ENCODE measurements around the gene TIMM50.
"Not testable (repeated sequence)": the region's sequence is repeated elsewhere in the genome, so short reads cannot be mapped to it uniquely, and the experiment has no call there.

TIMM50 gene

GRCh38 chr19:39469567-39469966, 11.1 kb upstream of the TIMM50 start:
- no peak for DNase-seq (ENCODE audit: low read depth)

- DNase-seq (ENCODE audit: low read depth) = no peak
These were observed 9.8 kb upstream of the TIMM50 start for GRCh38 chr19:39470724-39471339.

- DNase-seq (ENCODE audit: low read depth) = no peak
These were observed 8.7 kb upstream of the TIMM50 start for GRCh38 chr19:39471756-39472536.

- DNase-seq (ENCODE audit: low read depth) = no peak
These were observed 7.7 kb upstream of the TIMM50 start for GRCh38 chr19:39472746-39473442.

- DNase-seq (ENCODE audit: low read depth) = no peak
These were observed 7.1 kb upstream of the TIMM50 start for GRCh38 chr19:39473443-39473960.

GRCh38 chr19:39474139-39474620, 6.5 kb upstream of the TIMM50 start:
- no peak for DNase-seq (ENCODE audit: low read depth)

GRCh38 chr19:39475748-39476147, 4.9 kb upstream of the TIMM50 start:
- no peak for DNase-seq (ENCODE audit: low read depth)

GRCh38 chr19:39479319-39479801, 1.3 kb upstream of the TIMM50 start:
- DNase-seq (ENCODE audit: low read depth) = not testable (repeated sequence)

GRCh38 chr19:39479916-39480315, 722 bp upstream of the TIMM50 start:
- no peak for DNase-seq (ENCODE audit: low read depth)

GRCh38 chr19:39481229-39481545, 549 bp downstream of the TIMM50 start:
- no peak for DNase-seq (ENCODE audit: low read depth)

- DNase-seq (ENCODE audit: low read depth) = no peak
These were observed 1.0 kb downstream of the TIMM50 start for GRCh38 chr19:39481676-39482075.

GRCh38 chr19:39483141-39483540, 2.5 kb downstream of the TIMM50 start:
- no peak for DNase-seq (ENCODE audit: low read depth)

- DNase-seq (ENCODE audit: low read depth) = no peak
These were observed 9.1 kb downstream of the TIMM50 start for GRCh38 chr19:39489756-39490155.

GRCh38 chr19:39492225-39492624, 11.6 kb downstream of the TIMM50 start:
- DNase-seq (ENCODE audit: low read depth) = no peak

GRCh38 chr19:39492788-39493187, 12.2 kb downstream of the TIMM50 start:
- DNase-seq (ENCODE audit: low read depth) = no peak

- DNase-seq (ENCODE audit: low read depth) = no peak
These were observed 14.0 kb downstream of the TIMM50 start for GRCh38 chr19:39494661-39495060.

GRCh38 chr19:39496063-39496462, 15.4 kb downstream of the TIMM50 start:
- DNase-seq (ENCODE audit: low read depth) = no peak

GRCh38 chr19:39497701-39497995, 17.0 kb downstream of the TIMM50 start:
- no peak for DNase-seq (ENCODE audit: low read depth)

GRCh38 chr19:39497996-39498797, 17.6 kb downstream of the TIMM50 start:
- no peak for DNase-seq (ENCODE audit: low read depth)

GRCh38 chr19:39498798-39499642, 18.4 kb downstream of the TIMM50 start, which contains the start of gene DLL3:
TSS of gene DLL3 (plus strand) at chr19:39498947. CDS start at chr19:39498975, 28 bp downstream.
- no peak for DNase-seq (ENCODE audit: low read depth)

GRCh38 chr19:39499932-39500331, 19.3 kb downstream of the TIMM50 start:
- no peak for DNase-seq (ENCODE audit: low read depth)
